ENCODE measurements around the gene MYZAP. TPM values are rescaled to one million over a fixed set of nuclear protein-coding genes. Genes with fewer than 3 reads are reported as not detected.

The MYZAP gene
- total and polyA plus RNA-seq, 2 experiments from 2014 or later, result 1.0 to 1.5 TPM

GRCh38 chr15:57595011-57595866 is 3.5 kb downstream of the MYZAP start:
- Histone ChIP-seq H3K4me3 (no peak overlapping the region), H3K36me3 (ENCODE audit: insufficient read depth) (no peaks in the 10 kb centered on the region), H3F3A (replicated peaks; ENCODE audit: low read depth) (no peaks in the 10 kb centered on the region; the same call in 1 of the 2 replicates), H3K27ac (ENCODE audit: low read depth) (no peak overlapping the region), H2AFZ (no peak overlapping the region), H3K27me3 (ENCODE audit: insufficient read depth) (peaks cover 21% of the 10 kb centered on the region), H4K20me1 (replicated peaks; ENCODE audit: insufficient read depth) (no peaks in the 10 kb centered on the region), H3K9me2 (ENCODE audit: insufficient read depth) (peaks cover 8% of the 10 kb centered on the region), H3K79me2 (replicated peaks; ENCODE audit: insufficient read depth) (no peaks in the 10 kb centered on the region), H3K4me1 (ENCODE audit: insufficient read depth) (peaks cover 20% of the 10 kb centered on the region), H3K4me2 (no peak overlapping the region)
- TF ChIP-seq EZH2phosphoT487 (IDR thresholded peaks at IDR 0.05; ENCODE audit: unreplicated experiment) (no peak), ETS1 (IDR thresholded peaks at IDR 0.05) (no peak), EZH2 (IDR thresholded peaks at IDR 0.05; ENCODE audit: low read depth, unreplicated experiment) (no peak)
- no peaks in the 10 kb centered on the region for H3K36me3 Mint-ChIP-seq (ENCODE audit: low read depth)
- no peaks in the 10 kb centered on the region for H3K9me3 Mint-ChIP-seq
- H3K27ac Mint-ChIP-seq, result no peak overlapping the region
- peaks cover 17% of the 10 kb centered on the region for H3K4me1 Mint-ChIP-seq
- DNase-seq (ENCODE audit: low spot score), result no peak
- H3K4me3 Mint-ChIP-seq, result no peak overlapping the region
- H3K27me3 Mint-ChIP-seq (ENCODE audit: insufficient read depth, low read depth, poor library complexity), result peaks cover 10% of the 10 kb centered on the region
- ATAC-seq, result no peak

GRCh38 chr15:57596301-57596855 is 4.7 kb downstream of the MYZAP start:
- ATAC-seq, result no peak
- no peak for DNase-seq (ENCODE audit: low spot score)
- no peaks in the 10 kb centered on the region for H4K20me1 ChIP-seq (replicated peaks; ENCODE audit: insufficient read depth)
- H3K4me1 ChIP-seq (ENCODE audit: insufficient read depth), result peaks cover 18% of the 10 kb centered on the region
- Mint-ChIP-seq H3K9me3 (no peaks in the 10 kb centered on the region), H3K27ac (no peak overlapping the region), H3K4me1 (peaks cover 12% of the 10 kb centered on the region), H3K27me3 (ENCODE audit: insufficient read depth, low read depth, poor library complexity) (peaks cover 7% of the 10 kb centered on the region), H3K4me3 (no peak overlapping the region), H3K36me3 (ENCODE audit: low read depth) (no peaks in the 10 kb centered on the region)
- H3K27ac ChIP-seq (ENCODE audit: low read depth), result no peak overlapping the region
- peaks cover 16% of the 10 kb centered on the region for H3K27me3 ChIP-seq (ENCODE audit: insufficient read depth)
- H2AFZ ChIP-seq, result no peak overlapping the region
- no peaks in the 10 kb centered on the region for H3K36me3 ChIP-seq (ENCODE audit: insufficient read depth)
- no peak overlapping the region for H3K4me3 ChIP-seq
- peaks cover 8% of the 10 kb centered on the region for H3K9me2 ChIP-seq (ENCODE audit: insufficient read depth)
- no peaks in the 10 kb centered on the region; the same call in 1 of the 2 replicates for H3F3A ChIP-seq (replicated peaks; ENCODE audit: low read depth)
- no peak overlapping the region for H3K4me2 ChIP-seq
- no peaks in the 10 kb centered on the region for H3K79me2 ChIP-seq (replicated peaks; ENCODE audit: insufficient read depth)
- TF ChIP-seq STAT1 (IDR thresholded peaks at IDR 0.05; ENCODE audit: unreplicated experiment) (no peak), ZNF462 (CRISPR knock-in tag; IDR thresholded peaks at IDR 0.05) (no peak), ETS1 (IDR thresholded peaks at IDR 0.05) (no peak), REST (IDR thresholded peaks at IDR 0.05; ENCODE audit: unreplicated experiment) (no peak)
